HG02571 (cell line): Measurements from ENCODE around the gene ADAMTS15.

Experiments used
- ATAC-seq: cut with Tn5 transposase; IDR thresholded peaks from one replicate; pipeline ENCODE4 v1.9.1; 2021; ENCODE audit warnings: mild to moderate bottlenecking, moderate library complexity; ENCODE audit not compliant: unreplicated experiment

The ADAMTS15 gene

GRCh38 chr11:130456286-130456685 lies 7.8 kb downstream of the ADAMTS15 start:
- ATAC-seq: no peak

- ATAC-seq: no peak
Measured at GRCh38 chr11:130457623-130458409, 9.4 kb downstream of the ADAMTS15 start.

- no peak for ATAC-seq
Measured at GRCh38 chr11:130458410-130458729, 9.9 kb downstream of the ADAMTS15 start.

- no peak for ATAC-seq
Measured at GRCh38 chr11:130459521-130459920, 11.1 kb downstream of the ADAMTS15 start.

GRCh38 chr11:130462101-130462885 lies 13.8 kb downstream of the ADAMTS15 start:
- ATAC-seq: no peak

- no peak for ATAC-seq
Measured at GRCh38 chr11:130462931-130463330, 14.5 kb downstream of the ADAMTS15 start.

- no peak for ATAC-seq
Measured at GRCh38 chr11:130464291-130464812, 15.9 kb downstream of the ADAMTS15 start.

GRCh38 chr11:130465263-130465662 lies 16.8 kb downstream of the ADAMTS15 start:
- no peak for ATAC-seq

GRCh38 chr11:130467116-130467900 lies 18.9 kb downstream of the ADAMTS15 start:
- ATAC-seq: no peak

- no peak for ATAC-seq
Measured at GRCh38 chr11:130469181-130469580, 20.7 kb downstream of the ADAMTS15 start.

GRCh38 chr11:130470832-130471706 lies 22.6 kb downstream of the ADAMTS15 start:
- ATAC-seq: no peak

- ATAC-seq: no peak
Measured at GRCh38 chr11:130471731-130472433, 23.4 kb downstream of the ADAMTS15 start.

GRCh38 chr11:130472434-130472961 lies 24.1 kb downstream of the ADAMTS15 start:
- ATAC-seq: no peak

GRCh38 chr11:130473056-130473794 lies 24.8 kb downstream of the ADAMTS15 start:
- ATAC-seq: no peak

- ATAC-seq: no peak
Measured at GRCh38 chr11:130473795-130474377, 25.4 kb downstream of the ADAMTS15 start.

GRCh38 chr11:130474637-130475400 lies 26.4 kb downstream of the ADAMTS15 start:
- no peak for ATAC-seq

GRCh38 chr11:130475426-130476053 lies 27.1 kb downstream of the ADAMTS15 start:
- ATAC-seq: no peak
